HG02763 (cell line): Measurements from ENCODE around the gene ITIH1.
"Not testable (repeated sequence)": the region's sequence is repeated elsewhere in the genome, so short reads cannot be mapped to it uniquely, and the experiment has no call there.

ENCODE experiments used
- ATAC-seq: cut with Tn5 transposase; IDR thresholded peaks from one replicate; pipeline ENCODE4 v1.9.1; 2021; ENCODE audit warnings: mild to moderate bottlenecking, moderate library complexity; ENCODE audit not compliant: unreplicated experiment

The ITIH1 gene

GRCh38 chr3:52777127-52777958, at the start of gene ITIH1:
ITIH1 (plus strand) TSS chr3:52777599; CDS start chr3:52777616, 17 bp downstream.
- ATAC-seq = no peak

- ATAC-seq = not testable (repeated sequence)
Observed at GRCh38 chr3:52728753-52729152, 48.6 kb upstream of the ITIH1 start.

GRCh38 chr3:52730681-52731080, 46.7 kb upstream of the ITIH1 start:
- ATAC-seq = no peak

GRCh38 chr3:52731590-52731989, 45.8 kb upstream of the ITIH1 start:
- ATAC-seq = no peak

- ATAC-seq = no peak
Observed at GRCh38 chr3:52733256-52733891, 44.0 kb upstream of the ITIH1 start.

GRCh38 chr3:52739730-52740129, 37.7 kb upstream of the ITIH1 start:
- ATAC-seq = no peak

- no peak for ATAC-seq
Observed at GRCh38 chr3:52742418-52743041, 34.9 kb upstream of the ITIH1 start.

- ATAC-seq = no peak
Observed at GRCh38 chr3:52743152-52743551, 34.2 kb upstream of the ITIH1 start.

GRCh38 chr3:52743721-52744120, 33.7 kb upstream of the ITIH1 start:
- ATAC-seq = no peak

GRCh38 chr3:52752045-52752660, 25.2 kb upstream of the ITIH1 start:
- ATAC-seq = no peak

GRCh38 chr3:52754373-52754772, 23.0 kb upstream of the ITIH1 start:
- ATAC-seq = no peak

- ATAC-seq = no peak
Observed at GRCh38 chr3:52756141-52756540, 21.3 kb upstream of the ITIH1 start.

GRCh38 chr3:52763466-52763865, 13.9 kb upstream of the ITIH1 start:
- no peak for ATAC-seq

- ATAC-seq = no peak
Observed at GRCh38 chr3:52769786-52770455, 7.5 kb upstream of the ITIH1 start.

- peak; percentile 97 for ATAC-seq
Observed at GRCh38 chr3:52770496-52771333, 6.7 kb upstream of the ITIH1 start, which contains the start of gene NEK4. NEK4 (minus strand) TSS chr3:52770940; CDS start chr3:52770746, 194 bp downstream.

- no peak for ATAC-seq
Observed at GRCh38 chr3:52771334-52771681, 6.1 kb upstream of the ITIH1 start.

GRCh38 chr3:52771702-52772101, 5.7 kb upstream of the ITIH1 start:
- ATAC-seq = no peak

- no peak for ATAC-seq
Observed at GRCh38 chr3:52773361-52774065, 3.9 kb upstream of the ITIH1 start.

- ATAC-seq = no peak
Observed at GRCh38 chr3:52774066-52774713, 3.2 kb upstream of the ITIH1 start.
